ENCODE results near the gene MYH7.

The MYH7 gene

DNA sequence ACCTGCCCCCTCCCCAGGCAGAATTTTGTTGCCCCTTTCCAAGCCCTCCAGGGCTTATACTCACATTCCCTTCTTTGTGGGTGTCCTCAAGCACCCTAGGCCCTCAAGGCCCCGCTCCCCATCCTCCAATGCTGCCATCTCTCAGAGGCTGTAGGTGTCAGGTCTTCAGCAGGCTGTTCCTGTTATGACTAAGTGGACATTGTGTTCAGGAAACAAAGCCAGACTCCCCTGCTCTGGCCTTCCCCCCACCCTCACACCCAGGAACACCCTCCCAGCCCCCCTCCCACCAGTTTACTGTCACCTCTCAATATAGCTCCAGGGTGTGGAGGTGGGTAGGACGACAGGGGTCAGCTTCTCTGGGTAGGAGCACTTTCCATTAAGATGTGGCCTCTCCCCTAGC lies 26.0 kb downstream of the MYH7 start (continued):
- TF ChIP-seq OSR1 (CRISPR knock-in tag; IDR thresholded peaks at IDR 0.05) (no peak), POU6F1 (CRISPR knock-in tag; IDR thresholded peaks at IDR 0.05; ENCODE audit: borderline replicate concordance, low read depth) (no peak), ZC3H10 (CRISPR knock-in tag; IDR thresholded peaks at IDR 0.05) (no peak)

- TF ChIP-seq BACH2 (CRISPR knock-in tag; IDR thresholded peaks at IDR 0.05; ENCODE audit: borderline replicate concordance), result no peak
- TF ChIP-seq POU6F1 (CRISPR knock-in tag; IDR thresholded peaks at IDR 0.05; ENCODE audit: borderline replicate concordance, low read depth), result no peak
- TF ChIP-seq, protein P1, sequence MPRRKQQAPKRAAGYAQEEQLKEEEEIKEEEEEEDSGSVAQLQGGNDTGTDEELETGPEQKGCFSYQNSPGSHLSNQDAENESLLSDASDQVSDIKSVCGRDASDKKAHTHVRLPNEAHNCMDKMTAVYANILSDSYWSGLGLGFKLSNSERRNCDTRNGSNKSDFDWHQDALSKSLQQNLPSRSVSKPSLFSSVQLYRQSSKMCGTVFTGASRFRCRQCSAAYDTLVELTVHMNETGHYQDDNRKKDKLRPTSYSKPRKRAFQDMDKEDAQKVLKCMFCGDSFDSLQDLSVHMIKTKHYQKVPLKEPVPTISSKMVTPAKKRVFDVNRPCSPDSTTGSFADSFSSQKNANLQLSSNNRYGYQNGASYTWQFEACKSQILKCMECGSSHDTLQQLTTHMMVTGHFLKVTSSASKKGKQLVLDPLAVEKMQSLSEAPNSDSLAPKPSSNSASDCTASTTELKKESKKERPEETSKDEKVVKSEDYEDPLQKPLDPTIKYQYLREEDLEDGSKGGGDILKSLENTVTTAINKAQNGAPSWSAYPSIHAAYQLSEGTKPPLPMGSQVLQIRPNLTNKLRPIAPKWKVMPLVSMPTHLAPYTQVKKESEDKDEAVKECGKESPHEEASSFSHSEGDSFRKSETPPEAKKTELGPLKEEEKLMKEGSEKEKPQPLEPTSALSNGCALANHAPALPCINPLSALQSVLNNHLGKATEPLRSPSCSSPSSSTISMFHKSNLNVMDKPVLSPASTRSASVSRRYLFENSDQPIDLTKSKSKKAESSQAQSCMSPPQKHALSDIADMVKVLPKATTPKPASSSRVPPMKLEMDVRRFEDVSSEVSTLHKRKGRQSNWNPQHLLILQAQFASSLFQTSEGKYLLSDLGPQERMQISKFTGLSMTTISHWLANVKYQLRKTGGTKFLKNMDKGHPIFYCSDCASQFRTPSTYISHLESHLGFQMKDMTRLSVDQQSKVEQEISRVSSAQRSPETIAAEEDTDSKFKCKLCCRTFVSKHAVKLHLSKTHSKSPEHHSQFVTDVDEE (CRISPR knock-in tag; IDR thresholded peaks at IDR 0.05), result no peak
- no peak for TF ChIP-seq ZFP30 (CRISPR knock-in tag; IDR thresholded peaks at IDR 0.05)
- TF ChIP-seq CSDC2 (CRISPR knock-in tag; IDR thresholded peaks at IDR 0.05), result no peak
- TF ChIP-seq ZNF565 (CRISPR knock-in tag; conservative IDR thresholded peaks at IDR 0.05; ENCODE audit: low read depth), result no peak
- TF ChIP-seq PATZ1 (CRISPR knock-in tag; IDR thresholded peaks at IDR 0.05; ENCODE audit: borderline replicate concordance), result no peak
- no peak for TF ChIP-seq RARB (CRISPR knock-in tag; IDR thresholded peaks at IDR 0.05)
- no peak for TF ChIP-seq ZC3H10 (CRISPR knock-in tag; IDR thresholded peaks at IDR 0.05)
- no peak for TF ChIP-seq CREB5 (CRISPR knock-in tag; IDR thresholded peaks at IDR 0.05; ENCODE audit: low read depth)
- TF ChIP-seq ZNF8 (CRISPR knock-in tag; IDR thresholded peaks at IDR 0.05), result no peak
- no peak for TF ChIP-seq TCF4 (CRISPR knock-in tag; IDR thresholded peaks at IDR 0.05; ENCODE audit: borderline replicate concordance)
- TF ChIP-seq CSRNP3 (CRISPR knock-in tag; IDR thresholded peaks at IDR 0.05), result no peak
- TF ChIP-seq ARNTL (CRISPR knock-in tag; IDR thresholded peaks at IDR 0.05; ENCODE audit: borderline replicate concordance, low read depth), result no peak
- TF ChIP-seq TOX (CRISPR knock-in tag; IDR thresholded peaks at IDR 0.05; ENCODE audit: borderline replicate concordance), result no peak
- no peak for TF ChIP-seq OSR1 (CRISPR knock-in tag; IDR thresholded peaks at IDR 0.05)
- ATAC-seq, result no peak
Observed at GRCh38 chr14:23408307-23408630, 27.2 kb downstream of the MYH7 start.

DNA sequence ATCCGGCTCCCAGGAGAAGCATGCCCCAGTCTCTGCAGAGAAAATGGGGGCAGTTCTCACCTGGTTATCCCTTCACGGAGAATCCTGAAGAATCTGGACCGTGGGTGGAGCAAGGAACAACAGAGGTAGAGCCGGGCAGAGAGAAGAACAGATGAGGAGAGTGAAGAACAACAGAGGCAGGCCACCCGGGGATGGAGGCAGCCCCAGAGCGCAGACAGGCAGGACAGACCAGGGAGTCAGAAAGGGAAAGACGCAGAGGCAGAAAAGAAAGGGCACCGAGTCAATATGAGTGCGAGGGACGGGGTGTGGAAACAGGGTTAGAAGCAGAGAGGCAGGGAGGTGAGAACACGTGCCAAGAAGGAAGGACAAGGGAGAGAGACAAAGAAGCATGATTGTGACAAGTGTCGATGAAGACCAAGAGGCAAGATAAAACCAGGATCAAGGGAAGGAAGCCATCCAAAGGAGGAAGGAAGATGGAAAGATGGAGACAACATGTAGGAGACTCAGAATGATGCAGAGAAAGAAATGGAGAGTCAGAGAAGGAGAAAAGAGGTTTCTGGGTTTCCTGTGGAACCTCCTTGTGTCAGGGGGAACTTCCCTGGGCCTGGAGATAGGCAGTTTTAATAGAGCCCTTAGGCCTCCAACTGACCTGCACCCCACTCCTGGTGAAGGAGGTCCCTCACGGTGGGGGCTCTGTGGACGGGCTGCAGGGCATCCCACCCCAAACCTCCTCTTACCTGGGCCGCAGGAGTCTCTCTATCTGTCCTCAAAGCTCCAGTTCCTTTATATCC lies 27.7 kb downstream of the MYH7 start, which contains the start of gene MYH6:
Gene MYH6 (minus strand): TSS at position 758 of the 791 bp plus-strand sequence. CDS start 1,050 bp downstream, outside the sequence.
- ATAC-seq, result no peak
- no peak for TF ChIP-seq ISL1 (CRISPR knock-in tag; IDR thresholded peaks at IDR 0.05)
- no peak for TF ChIP-seq ZFP30 (CRISPR knock-in tag; IDR thresholded peaks at IDR 0.05)
- TF ChIP-seq BACH2 (CRISPR knock-in tag; IDR thresholded peaks at IDR 0.05; ENCODE audit: borderline replicate concordance), result no peak
- no peak for TF ChIP-seq SNAI2 (CRISPR knock-in tag; IDR thresholded peaks at IDR 0.05)
- TF ChIP-seq GLIS3 (CRISPR knock-in tag; IDR thresholded peaks at IDR 0.05), result no peak
- no peak for TF ChIP-seq PPARA (CRISPR knock-in tag; IDR thresholded peaks at IDR 0.05; ENCODE audit: borderline replicate concordance)
- no peak for TF ChIP-seq POU6F1 (CRISPR knock-in tag; IDR thresholded peaks at IDR 0.05; ENCODE audit: borderline replicate concordance, low read depth)
- TF ChIP-seq PATZ1 (CRISPR knock-in tag; IDR thresholded peaks at IDR 0.05; ENCODE audit: borderline replicate concordance), result no peak
- TF ChIP-seq ESRRG (CRISPR knock-in tag; IDR thresholded peaks at IDR 0.05), result no peak
- TF ChIP-seq OSR1 (CRISPR knock-in tag; IDR thresholded peaks at IDR 0.05), result no peak
- TF ChIP-seq TCF4 (CRISPR knock-in tag; IDR thresholded peaks at IDR 0.05; ENCODE audit: borderline replicate concordance), result no peak
